Measurements from ENCODE around the gene CPXM2.

DNA sequence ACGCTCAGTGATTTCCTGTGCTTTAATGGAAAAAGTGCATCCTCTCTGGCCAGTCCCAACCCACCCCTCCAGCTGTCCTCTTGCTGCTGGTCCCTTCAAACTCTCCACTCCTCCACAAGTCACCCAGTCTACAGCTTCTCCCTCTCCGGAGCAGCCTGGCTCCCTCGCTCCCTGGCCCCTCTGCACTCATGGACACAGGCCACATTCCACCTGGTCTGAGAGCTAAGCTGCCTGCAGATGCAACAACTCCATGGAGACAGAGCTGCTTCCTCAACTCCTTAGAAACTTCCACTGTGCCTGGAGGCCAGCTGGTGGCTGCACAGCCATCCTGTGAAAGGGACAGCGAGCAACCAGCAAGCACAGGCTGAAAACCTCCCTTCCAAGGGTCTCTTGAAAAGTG is 137.5 kb downstream of the CPXM2 start:
- TF ChIP-seq, protein P1, sequence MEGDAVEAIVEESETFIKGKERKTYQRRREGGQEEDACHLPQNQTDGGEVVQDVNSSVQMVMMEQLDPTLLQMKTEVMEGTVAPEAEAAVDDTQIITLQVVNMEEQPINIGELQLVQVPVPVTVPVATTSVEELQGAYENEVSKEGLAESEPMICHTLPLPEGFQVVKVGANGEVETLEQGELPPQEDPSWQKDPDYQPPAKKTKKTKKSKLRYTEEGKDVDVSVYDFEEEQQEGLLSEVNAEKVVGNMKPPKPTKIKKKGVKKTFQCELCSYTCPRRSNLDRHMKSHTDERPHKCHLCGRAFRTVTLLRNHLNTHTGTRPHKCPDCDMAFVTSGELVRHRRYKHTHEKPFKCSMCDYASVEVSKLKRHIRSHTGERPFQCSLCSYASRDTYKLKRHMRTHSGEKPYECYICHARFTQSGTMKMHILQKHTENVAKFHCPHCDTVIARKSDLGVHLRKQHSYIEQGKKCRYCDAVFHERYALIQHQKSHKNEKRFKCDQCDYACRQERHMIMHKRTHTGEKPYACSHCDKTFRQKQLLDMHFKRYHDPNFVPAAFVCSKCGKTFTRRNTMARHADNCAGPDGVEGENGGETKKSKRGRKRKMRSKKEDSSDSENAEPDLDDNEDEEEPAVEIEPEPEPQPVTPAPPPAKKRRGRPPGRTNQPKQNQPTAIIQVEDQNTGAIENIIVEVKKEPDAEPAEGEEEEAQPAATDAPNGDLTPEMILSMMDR (optimal IDR thresholded peaks at IDR 0.05 in 1 of 3, IDR thresholded peaks at IDR 0.05 in 1 of 3, conservative IDR thresholded peaks at IDR 0.05 in 1 of 3; ENCODE audit: extremely low read depth in 1 of 3, insufficient read depth in 2 of 3, low read length in 3 of 3), result no peak
- no peak for TF ChIP-seq EZH2 (IDR thresholded peaks at IDR 0.05; ENCODE audit: low read length)
